HepG2 (cell line): ENCODE results near the gene KDM2B. TPM values are rescaled to one million over a fixed set of nuclear protein-coding genes. Genes with fewer than 3 reads are reported as not detected.
A peak's percentile ranks its signal among the peaks of the same experiment; 100 is the strongest.

Source experiments
- ATF1 ChIP-seq: IDR thresholded peaks from 2 replicates; pipeline ENCODE4 v1.6.1; 2016; ENCODE audit warnings: mild to moderate bottlenecking, control low read depth
- CERS6 ChIP-seq: sonication (generic); formaldehyde crosslinking; IDR thresholded peaks from 2 replicates; pipeline ENCODE4 v1.5.0; 2020; ENCODE audit warnings: missing genetic modification reagents
- CHCHD3 ChIP-seq: sonication (generic); formaldehyde crosslinking; IDR thresholded peaks from 2 replicates; pipeline ENCODE4 v1.8.0; 2022; ENCODE audit warnings: mild to moderate bottlenecking, missing genetic modification reagents, moderate library complexity
- FOXJ3 ChIP-seq: sonication (generic); formaldehyde crosslinking; IDR thresholded peaks from 2 replicates; pipeline ENCODE4 v1.4.0; 2020; ENCODE audit warnings: missing genetic modification reagents, mild to moderate bottlenecking, borderline replicate concordance
- GTF2F1 ChIP-seq: fragments of 150-350 bp; IDR thresholded peaks from 2 replicates; pipeline ENCODE4 v1.6.1; 2014; ENCODE audit warnings: low read length
- IKZF4 ChIP-seq: sonication (generic); formaldehyde crosslinking; IDR thresholded peaks from 2 replicates; pipeline ENCODE4 v1.5.1; 2020; ENCODE audit warnings: borderline replicate concordance, mild to moderate bottlenecking, low read depth, missing genetic modification reagents; ENCODE audit errors: not compliant biosample characterization
- MLXIP ChIP-seq: sonication (generic); formaldehyde crosslinking; IDR thresholded peaks from 2 replicates; pipeline ENCODE4 v1.9.0; 2021; ENCODE audit warnings: missing genetic modification reagents, borderline replicate concordance
- PATZ1 ChIP-seq: sonication (generic); formaldehyde crosslinking; IDR thresholded peaks from 2 replicates; pipeline ENCODE4 v1.4.0; 2020; ENCODE audit warnings: missing genetic modification reagents
- PHF20 ChIP-seq: sonication (generic); formaldehyde crosslinking; IDR thresholded peaks from 2 replicates; pipeline ENCODE4 v1.5.0; 2020; ENCODE audit warnings: mild to moderate bottlenecking, missing genetic modification reagents
- RCOR2 ChIP-seq: IDR thresholded peaks from 2 replicates; pipeline ENCODE4 v1.6.1; 2016; ENCODE audit warnings: missing biosample characterization, missing genetic modification reagents
- SOX6 ChIP-seq, 2 experiments: fragments of 450-650 bp in 1 of 2; sonication (generic) in 1 of 2; formaldehyde crosslinking in 1 of 2; IDR thresholded peaks; 2 replicates each; pipeline versions ENCODE4 v1.4.0 to v1.6.1; 2017 to 2020; ENCODE audit warnings: antibody characterized with exemption in 1 of 2, mild to moderate bottlenecking in 1 of 2, missing genetic modification reagents in 1 of 2
- ZFP36 ChIP-seq: fragments of 150-350 bp; IDR thresholded peaks from 2 replicates; pipeline ENCODE4 v1.6.1; 2018; ENCODE audit warnings: borderline replicate concordance, low read length, low read depth; ENCODE audit not compliant: partially characterized antibody
- ZNF160 ChIP-seq: sonication (generic); formaldehyde crosslinking; IDR thresholded peaks from 2 replicates; pipeline ENCODE4 v1.8.0; 2022; ENCODE audit warnings: mild to moderate bottlenecking, inconsistent platforms, missing genetic modification reagents
- ZNF343 ChIP-seq: sonication (generic); formaldehyde crosslinking; IDR thresholded peaks from 2 replicates; pipeline ENCODE4 v1.4.0; 2020; ENCODE audit warnings: mild to moderate bottlenecking, missing genetic modification reagents
- ZNF513 ChIP-seq: sonication (generic); formaldehyde crosslinking; conservative IDR thresholded peaks from 2 replicates; pipeline ENCODE4 v1.5.0; 2020; ENCODE audit warnings: missing genetic modification reagents
- ZNF530 ChIP-seq: sonication (generic); formaldehyde crosslinking; IDR thresholded peaks from 2 replicates; pipeline ENCODE4 v1.5.0; 2020; ENCODE audit warnings: low read depth, mild to moderate bottlenecking, missing genetic modification reagents
- ZNF549 ChIP-seq: sonication (generic); formaldehyde crosslinking; IDR thresholded peaks from 2 replicates; pipeline ENCODE4 v1.5.0; 2020; ENCODE audit warnings: missing genetic modification reagents
- ZNF597 ChIP-seq: sonication (generic); formaldehyde crosslinking; IDR thresholded peaks from 2 replicates; pipeline ENCODE4 v1.5.0; 2020; ENCODE audit warnings: missing genetic modification reagents
- ZSCAN5A ChIP-seq: sonication (generic); formaldehyde crosslinking; IDR thresholded peaks from 2 replicates; pipeline ENCODE4 v1.8.0; 2022; ENCODE audit warnings: mild to moderate bottlenecking, missing genetic modification reagents, borderline replicate concordance
- polyA plus RNA-seq, 8 experiments: library from polyadenylated mRNA; depleted of rRNA in 3 of 8; stranded (reverse) in 7 of 8; unstranded in 1 of 8; fragments of >200 nt; fragmentation: Illumina TruSeq in 4 of 8; extraction: Trizol in 4 of 8; gene quantifications; 2 replicates each; pipeline versions ENCODE4 v1.2.1 to v1.2.3, GENCODE V29; 2011 to 2016; ENCODE audit warnings: low read depth in 4 of 8, missing spikeins in 1 of 8, mixed read lengths in 1 of 8; ENCODE audit not compliant: insufficient read depth in 1 of 8
- total RNA-seq, 5 experiments: library from RNA; depleted of rRNA; stranded (reverse); fragments of >200 nt; fragmentation: Illumina TruSeq; extraction: Trizol; gene quantifications; 2 replicates each; pipeline ENCODE4 v1.2.3, GENCODE V29; 2016; ENCODE audit warnings: low read depth in 1 of 5

KDM2B gene
- total and polyA plus RNA-seq, 2 of the 13 experiments (the other 11 are each of a cell fraction or from before 2014, with no cell fraction given), result 17.5 to 26.1 TPM

- TF ChIP-seq IKZF4 (CRISPR knock-in tag) (no peak), CERS6 (CRISPR knock-in tag) (peak; percentile 89), FOXJ3 (peak; percentile 83; the same call in 1 of the 2 replicates), ZSCAN5A (CRISPR knock-in tag) (0 out of 2 replicates have a peak, but pooled peaks have one; percentile 39), GTF2F1 (no peak), PATZ1 (CRISPR knock-in tag) (peak; percentile 59), RCOR2 (CRISPR knock-in tag) (peak; percentile 27; the same call in 1 of the 2 replicates), ZFP36 (no peak), ZNF343 (CRISPR knock-in tag) (no peak), ZNF513 (CRISPR knock-in tag) (no peak), ZNF549 (CRISPR knock-in tag) (no peak), ZNF530 (CRISPR knock-in tag) (no peak), MLXIP (CRISPR knock-in tag) (peak; percentile 74; the same call in 1 of the 2 replicates), SOX6 (IDR thresholded peaks at IDR 0.05) (no peak), SOX6 (CRISPR knock-in tag; IDR thresholded peaks at IDR 0.05) (peak; percentile 92), ATF1 (CRISPR knock-in tag) (0 out of 2 replicates have a peak, but pooled peaks have one; percentile 46), ZNF597 (CRISPR knock-in tag) (no peak), CHCHD3 (CRISPR knock-in tag) (no peak), PHF20 (CRISPR knock-in tag) (no peak), ZNF160 (CRISPR knock-in tag) (peak; percentile 83; the same call in 1 of the 2 replicates)
Measured at GRCh38 chr12:121516437-121517011, 64.3 kb downstream of the KDM2B start (continued).
